Activated CD4-positive, alpha-beta T cell treated with anti-CD3 and anti-CD28 coated beads for 1 hour (primary cell): ENCODE measurements around the gene ANKRD17.

Experiments used
- DNase-seq: peaks from one replicate; pipeline ENCODE4 v3.0.0-alpha.2; 2020

ANKRD17 gene

DNA sequence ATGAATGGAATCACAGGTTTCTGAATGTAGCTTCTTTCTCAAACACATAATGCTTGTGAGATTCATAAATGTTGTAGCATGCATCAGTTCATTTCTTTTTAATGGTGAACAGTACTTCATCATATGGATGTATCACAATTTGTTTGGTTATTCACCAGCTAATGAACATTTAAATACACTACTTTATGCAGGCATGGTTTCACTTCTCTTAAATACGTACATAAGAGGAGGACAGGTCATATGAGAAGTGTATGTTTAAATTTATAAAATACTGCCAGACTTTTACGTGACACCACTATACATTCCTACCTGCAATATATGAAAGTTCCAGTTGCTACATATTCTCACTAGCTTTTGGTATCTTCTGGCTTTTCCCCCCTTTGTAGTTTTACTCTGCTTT is 65.4 kb downstream of the ANKRD17 start:
- no peak for DNase-seq

DNA sequence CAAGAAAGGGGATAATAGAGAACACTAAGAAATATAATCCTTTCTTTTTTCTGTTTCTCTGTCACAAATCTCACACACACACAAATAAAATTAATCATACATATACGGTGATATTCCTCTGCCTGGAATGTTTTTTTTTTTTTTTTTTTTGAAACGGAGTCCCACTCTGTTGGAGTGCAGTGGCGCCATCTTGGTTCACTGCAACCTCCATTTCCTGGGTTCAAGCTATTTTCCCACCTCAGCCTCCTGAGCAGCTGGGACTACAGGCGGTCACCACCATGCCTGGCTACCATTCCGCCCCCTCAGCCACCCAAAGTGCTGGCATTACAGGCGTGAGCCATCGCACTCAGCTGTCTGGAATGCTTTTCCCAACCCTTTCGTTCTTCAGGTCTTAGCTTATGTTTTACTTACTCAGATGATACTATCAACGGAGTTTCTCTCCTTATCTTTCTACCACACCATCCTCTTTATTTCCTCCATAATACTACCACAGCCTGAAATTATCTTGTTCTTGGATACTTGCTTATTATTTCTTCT is 69.3 kb downstream of the ANKRD17 start:
- no peak for DNase-seq

DNA sequence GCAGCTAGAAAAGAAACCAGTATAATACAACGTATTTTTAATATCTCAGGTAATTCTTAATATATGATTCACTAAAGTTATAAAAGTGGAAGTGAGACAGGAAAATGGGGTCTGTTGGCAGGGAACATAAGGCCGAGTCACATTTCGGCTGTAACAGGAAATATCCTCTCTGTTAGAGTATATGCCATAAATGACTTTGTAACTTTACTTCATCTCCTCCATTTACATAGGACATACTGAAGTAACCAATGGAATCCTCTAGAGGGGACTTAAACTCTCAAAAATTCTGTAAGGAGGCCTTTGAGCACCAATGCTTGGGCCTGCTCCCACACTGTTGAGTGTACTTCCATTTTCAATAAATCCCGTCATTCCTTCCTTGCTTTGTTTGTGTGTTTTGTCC is 71.3 kb downstream of the ANKRD17 start:
- no peak for DNase-seq

DNA sequence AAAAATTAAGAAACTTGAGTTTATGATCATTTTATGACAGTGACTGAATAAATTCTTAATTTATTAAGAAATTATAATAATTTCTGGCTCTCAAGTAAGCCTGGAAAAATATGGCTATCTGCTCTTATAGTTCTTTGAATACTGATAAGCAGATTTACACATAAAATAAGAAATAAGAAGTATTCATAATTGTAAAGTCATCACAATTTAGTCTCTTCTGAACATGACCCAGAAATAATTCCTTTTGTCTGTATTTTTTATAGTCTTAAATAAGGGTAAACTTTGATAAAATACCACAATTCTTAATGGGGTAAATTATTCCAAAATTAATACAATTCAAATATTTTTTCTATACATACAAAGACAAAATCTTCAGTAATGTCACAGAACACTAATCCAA is 72.7 kb downstream of the ANKRD17 start:
- no peak for DNase-seq

DNA sequence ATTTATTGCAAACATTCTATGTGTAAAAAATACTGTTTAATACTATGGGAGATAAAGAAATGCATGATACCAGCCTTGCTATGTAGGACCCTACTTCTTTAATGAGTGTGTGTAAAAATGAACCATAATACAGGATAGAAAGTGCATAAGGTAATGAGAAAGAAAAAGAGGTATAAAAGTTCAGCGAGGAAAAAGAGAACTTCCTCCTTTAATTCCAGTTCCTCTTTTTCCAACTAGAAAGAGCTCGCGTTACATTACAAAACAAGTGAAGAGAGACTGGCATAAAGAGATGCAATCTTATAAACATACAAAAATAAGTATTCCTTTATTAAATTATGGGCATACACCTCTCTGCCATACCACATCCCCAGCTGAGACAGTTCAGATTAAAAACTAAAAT is 77.4 kb downstream of the ANKRD17 start:
- DNase-seq: no peak

DNA sequence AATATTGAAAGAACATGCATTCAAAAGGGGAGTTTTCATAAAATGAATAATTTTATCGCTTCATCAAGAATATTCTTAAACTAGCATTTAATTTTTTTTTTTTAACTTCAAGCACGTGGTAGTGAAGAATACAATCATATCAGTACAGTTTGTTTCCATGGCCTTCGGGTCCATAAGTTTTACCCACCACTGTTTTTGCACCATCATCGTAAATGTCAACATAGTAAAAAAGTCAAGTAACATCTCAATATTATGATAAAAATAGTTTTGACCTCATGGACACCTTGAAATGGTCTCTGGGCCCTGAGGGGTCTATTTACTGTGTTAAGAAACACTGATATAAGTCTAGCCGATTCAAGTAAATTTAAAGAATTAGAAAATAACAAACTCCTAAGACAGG is 80.2 kb downstream of the ANKRD17 start:
- no peak for DNase-seq

DNA sequence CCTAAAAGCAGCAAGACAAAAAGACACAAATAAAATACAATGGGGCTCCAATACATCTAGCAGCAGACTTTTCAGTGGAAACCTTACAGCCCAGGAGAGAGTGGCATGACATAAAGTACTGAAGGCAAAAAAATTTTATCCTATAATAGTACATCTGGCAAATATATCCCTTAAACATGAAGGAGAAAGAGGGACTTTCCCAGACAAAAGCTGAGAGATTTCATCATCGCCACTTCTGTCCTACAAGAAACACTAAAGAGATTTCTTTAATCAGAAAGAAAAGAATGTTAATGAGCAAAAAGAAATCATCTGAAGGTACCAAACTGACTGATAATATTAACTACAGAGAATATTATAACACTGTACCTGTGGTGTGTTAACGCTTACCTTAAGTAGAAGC is 86.4 kb downstream of the ANKRD17 start:
- no peak for DNase-seq

DNA sequence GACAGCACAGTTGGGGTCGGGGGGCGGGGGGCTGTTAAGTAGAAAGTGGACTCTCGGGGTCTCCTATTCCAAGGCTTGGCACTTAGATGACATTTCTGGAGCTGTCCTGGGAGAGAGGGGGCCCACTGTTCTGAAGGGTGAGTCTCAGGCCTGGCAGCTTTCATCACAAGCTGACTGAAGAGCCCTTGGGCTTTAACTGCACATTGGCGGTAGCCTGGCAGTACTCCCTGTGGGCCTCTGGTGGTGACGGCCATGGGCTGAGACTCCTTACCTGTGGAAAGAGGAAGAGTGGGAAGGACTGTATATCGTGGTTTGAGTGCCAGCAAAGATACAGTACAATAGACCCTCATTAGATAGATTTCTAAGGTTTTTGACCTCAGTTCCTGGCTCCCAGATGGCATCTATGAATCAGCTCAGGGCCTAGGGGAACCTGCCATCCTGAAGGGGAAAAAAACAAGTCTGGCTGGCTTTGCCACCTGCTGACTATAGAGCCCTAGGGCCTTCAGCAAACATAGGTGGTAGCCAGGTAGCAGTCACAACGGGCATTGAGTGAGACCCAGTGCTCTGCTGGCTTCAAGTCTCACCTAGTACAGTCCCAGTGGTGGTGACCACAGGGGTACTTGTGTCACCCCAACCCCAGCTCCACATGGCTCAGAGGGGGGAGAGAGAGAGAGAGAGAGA is 87.9 kb downstream of the ANKRD17 start:
- no peak for DNase-seq

DNA sequence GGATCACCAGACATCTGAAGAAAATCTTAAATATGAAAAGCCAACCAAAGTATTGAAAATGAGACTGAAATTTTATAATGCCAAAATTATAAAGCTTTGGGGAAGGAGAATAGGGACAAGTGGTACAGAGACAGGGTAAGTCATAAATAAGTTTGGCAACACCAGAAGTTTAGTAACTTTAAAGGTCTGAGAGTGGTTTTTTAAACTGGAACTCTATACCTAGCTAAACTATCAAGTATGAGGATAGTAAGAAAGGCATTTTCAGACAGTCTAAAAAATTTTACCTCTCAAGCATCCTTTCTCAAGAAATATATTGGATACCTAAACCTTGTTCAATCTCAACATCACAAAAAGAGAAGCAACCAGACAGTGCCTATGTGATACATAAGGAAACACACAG is 92.4 kb downstream of the ANKRD17 start:
- no peak for DNase-seq

DNA sequence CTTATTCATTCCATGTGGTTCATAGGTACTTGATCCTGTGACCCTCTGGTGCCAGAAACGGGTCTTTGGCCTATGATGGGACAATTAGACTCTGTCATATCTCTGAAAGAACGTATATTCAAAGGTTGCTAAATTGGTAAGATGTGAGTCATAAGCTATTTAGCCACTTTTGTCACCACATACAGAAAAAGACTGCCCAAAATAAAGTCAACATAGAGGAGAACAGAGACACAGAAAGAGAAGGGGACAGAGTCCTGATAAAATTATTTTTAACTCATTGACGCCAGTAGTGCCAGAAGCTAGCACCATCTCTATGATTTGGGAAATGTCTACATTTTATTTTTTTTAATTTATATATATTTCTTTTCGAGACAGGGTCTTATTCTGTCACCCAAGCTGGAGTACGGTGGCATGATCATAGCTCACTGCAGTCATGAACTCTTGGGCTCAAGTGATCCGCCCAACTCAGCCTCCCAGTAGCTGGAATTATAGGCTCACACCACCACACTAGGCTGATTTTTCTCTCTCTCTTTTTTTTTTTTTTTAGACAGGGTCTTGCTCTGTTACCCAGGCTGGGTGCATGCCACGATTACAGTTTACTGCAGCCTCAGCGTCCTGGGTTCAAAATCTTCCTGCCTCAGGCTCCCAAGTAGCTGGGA is 96.9 kb downstream of the ANKRD17 start:
- DNase-seq: no peak

DNA sequence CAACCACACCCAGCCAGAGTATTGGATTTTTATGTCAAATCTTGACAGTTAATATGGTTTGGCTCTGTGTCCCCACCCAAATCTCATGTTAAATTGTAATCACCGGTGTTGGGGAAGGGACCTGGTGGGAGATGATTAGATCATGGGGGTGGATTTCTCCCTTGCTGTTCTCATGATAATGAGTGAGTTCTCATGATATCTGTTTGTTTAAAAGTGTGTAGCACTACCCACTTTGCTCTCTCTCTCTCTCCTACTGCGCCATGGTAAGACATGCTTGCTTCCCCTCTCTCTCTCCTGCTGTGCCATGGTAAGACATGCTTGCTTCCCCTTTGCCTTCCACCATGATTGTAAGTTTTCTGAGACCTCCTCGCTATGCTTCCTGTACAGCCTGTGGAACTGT is 102.2 kb downstream of the ANKRD17 start:
- no peak for DNase-seq

DNA sequence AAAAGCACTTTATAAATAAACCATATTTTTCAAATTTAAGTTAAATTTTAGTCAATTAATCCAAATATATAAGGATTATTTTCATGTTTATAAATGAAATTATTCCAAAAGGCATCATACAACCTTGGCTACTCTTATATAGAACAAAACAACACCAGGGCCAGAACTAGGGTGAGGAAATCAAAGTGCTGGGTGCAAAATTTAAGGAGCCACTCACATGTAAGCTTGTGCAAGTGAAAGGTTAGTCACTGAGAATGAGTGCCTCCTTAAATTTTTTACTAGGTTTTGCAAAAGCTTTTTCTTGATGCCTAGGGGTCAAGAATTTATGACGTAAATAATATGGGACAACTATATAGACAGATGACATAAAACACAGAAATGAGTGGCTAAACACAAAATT is 105.7 kb downstream of the ANKRD17 start:
- no peak for DNase-seq

DNA sequence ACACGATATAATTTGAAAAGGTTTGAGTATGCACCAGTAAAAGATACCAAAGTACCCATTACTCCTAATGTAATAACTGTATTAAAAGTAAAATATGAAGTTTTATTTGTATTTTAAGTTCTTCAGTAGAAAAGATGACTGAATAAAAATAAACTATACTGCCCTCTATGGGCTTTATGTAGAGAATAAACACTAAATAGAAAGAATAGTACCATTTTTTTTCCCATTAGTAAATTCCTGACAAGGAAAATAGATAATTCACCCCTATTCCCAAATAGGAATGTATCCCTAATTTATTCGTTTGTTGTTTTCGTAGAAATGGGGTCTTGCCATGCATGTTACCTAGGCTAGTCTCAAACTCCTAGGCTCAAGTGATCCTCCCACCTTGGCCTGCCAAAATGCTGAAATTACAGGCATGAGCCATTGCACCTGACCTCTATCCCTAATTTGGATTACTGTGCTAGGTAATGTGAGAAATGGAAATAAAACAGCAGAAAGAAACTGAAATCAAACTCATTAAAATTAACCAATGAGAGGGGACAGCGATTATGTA is 115.5 kb downstream of the ANKRD17 start:
- no peak for DNase-seq

DNA sequence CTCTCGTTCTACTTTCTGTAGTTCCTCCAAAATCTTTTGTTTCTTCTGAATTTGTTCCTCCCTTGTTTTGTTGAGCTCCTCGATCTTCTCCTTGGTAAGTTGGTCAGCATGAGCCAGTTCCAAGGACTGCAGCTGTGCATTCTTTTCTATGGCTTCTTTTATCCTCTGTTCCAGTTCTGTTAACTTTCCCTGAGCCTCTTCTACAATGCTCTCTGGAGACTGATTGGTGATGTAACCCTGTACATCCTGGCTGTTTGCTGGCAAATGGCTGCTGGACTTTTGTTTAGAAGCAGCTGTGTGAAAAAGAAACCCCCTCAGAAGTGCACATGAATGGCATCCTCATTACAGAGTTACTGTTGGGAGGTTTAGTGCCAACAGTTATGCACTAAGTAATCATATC is 118.6 kb downstream of the ANKRD17 start:
- DNase-seq: no peak

DNA sequence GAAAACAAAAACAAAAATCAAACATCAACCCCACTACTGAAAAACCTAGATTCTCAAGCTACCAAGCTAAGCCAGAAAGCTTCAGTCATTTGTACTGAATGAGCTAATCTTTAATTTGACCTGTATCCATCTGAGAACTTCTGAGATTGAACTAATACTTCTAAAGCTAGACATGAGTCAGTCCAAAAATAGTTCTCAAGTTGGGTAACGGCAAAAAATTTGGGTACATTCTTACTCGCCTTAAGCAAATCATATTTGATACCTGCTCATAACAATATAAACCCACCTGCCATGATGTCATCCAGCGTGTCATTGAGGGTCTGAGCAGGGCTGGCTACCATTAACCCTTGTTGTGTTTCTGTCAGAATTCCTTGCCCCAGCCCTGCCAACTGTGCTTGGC is 119.4 kb downstream of the ANKRD17 start:
- DNase-seq: no peak

DNA sequence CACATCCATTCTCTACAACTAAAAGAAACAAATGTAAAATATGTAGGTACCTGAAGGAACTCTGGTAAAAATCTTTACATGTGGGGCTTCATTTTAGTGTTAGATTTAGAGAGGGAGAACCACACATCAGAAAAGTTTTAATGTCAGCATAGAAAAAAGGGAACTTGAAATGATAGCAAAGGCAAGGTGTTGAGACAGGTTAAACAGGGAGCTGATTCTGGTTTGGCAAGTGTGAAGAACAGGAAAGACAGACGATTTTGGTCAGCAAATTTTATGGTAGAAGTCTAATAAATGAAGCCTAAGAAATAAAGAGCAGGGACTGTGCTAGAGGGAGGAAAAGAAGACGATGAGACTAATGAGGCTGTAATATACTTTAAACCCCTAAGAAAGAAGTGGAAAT is 121.5 kb downstream of the ANKRD17 start:
- no peak for DNase-seq

DNA sequence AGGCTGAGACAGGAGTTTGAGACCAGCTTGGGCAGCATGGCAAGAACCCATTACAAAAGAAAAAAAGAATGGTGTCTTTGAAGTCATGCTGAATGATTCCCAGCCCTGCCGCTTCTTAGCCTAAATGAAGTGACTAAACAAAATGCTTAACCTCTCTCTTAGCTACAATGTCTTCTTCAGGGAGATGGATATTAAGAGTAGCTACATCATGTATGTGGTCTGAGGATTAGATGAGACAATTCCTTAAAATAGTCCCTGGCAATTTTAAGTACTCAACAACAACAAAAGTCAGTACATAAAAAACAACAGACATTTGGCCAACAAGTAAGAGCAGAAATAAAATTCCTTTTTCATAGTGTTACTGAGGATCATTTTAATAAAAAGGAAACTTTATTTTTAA is 124.8 kb downstream of the ANKRD17 start:
- no peak for DNase-seq

DNA sequence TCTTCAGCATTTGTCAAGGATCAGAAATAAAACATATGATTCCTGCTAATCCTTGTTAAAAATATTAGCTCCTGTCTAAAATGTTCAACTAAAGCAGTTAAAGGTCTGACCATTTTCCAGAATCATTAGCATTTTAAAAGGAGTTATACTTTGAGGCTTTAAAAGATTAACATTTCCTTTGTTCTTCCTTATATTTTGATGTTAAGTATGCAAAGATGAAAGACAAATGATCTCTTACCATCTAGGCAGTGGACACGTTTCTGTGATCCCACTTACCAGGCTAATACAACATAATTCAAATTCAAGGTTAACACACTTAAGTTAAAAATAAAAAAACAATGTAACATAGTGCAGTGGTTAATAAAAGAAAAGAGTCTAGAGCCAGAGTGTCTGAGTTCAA is 127.3 kb downstream of the ANKRD17 start:
- DNase-seq: no peak

DNA sequence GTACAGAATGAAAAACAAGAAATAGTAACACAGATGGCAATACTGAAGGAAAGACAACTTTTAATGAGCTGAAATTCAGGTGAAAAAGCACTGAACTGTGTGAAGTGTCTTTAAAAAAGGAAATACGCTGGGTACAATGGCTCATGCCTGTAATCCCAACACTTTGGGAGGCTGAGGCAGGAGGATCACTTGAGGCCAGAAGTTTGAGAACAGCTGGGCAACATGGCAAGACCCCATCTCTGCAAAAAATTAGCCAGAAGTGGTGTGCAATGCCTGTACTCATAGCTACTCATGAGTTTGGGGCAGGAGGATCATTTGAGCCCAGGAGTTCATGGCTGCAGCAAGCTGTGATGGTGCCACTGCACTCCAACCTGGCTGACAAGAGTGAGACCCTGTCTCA is 129.3 kb downstream of the ANKRD17 start:
- no peak for DNase-seq

DNA sequence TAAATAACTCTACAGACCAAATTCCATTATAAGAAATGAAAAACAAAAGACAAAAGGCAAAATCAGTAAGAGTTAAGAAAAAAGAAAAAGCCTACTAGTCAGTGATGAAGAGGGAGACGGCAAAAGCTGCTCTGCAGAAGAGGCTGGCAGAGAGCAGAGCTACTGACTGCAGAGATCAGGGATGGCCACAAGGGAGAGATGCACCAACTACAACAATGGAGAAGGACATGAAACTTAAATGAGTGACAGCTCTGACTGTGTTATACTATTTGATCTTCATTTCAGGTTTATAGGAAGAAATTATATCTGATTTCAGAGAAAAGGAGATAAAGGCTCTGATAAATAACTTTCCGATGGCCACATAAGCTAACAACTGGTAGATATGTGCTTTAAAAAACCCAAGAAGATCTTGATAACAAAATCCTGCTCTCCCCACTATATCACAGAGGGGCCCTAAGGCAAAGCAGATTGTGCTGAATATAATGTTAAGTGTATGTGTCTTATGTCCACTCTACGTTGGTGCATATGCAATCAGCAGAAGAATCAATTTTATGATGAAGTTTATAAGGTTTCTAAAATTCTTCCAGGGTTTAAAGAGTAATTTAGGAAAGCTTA is 130.7 kb downstream of the ANKRD17 start:
- DNase-seq: no peak

DNA sequence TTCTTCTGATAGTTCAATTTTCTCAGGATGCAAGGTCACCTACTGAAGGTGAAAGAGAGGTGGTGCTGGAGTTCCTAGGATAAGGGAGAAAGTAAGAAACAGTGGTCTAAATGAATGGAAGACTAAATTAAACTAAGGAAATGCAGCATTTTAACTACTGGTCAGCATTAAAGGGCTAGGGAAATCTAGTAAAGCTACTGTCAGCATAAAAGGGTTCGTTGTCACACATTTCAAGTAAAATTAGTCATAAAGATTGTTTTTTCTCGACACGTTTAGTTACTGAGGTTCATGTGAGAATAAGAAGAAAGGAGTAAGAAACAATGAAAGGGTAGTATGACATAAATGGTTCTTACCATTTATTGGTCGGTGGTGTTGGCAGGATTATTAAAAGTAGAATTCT is 149.1 kb downstream of the ANKRD17 start:
- no peak for DNase-seq

DNA sequence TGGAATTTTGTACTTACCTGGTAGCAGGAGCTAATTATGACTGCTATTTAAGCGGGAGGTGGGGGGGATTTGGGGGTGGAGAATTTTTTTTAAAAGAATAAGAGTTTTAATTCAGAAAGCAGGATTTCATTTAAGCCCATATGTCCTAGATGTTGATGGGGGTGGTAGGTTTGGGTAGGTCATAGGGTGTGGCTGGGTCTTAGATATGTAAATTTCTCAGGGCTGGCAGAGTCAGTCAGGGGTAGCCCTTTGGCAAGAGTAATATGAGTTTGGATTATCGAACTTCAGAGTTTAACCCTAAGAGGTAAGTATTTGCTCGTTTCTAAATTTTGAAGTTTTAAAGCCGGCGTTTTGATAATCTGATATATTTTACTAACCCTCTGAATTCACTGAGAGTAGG is 153.9 kb downstream of the ANKRD17 start:
- no peak for DNase-seq

DNA sequence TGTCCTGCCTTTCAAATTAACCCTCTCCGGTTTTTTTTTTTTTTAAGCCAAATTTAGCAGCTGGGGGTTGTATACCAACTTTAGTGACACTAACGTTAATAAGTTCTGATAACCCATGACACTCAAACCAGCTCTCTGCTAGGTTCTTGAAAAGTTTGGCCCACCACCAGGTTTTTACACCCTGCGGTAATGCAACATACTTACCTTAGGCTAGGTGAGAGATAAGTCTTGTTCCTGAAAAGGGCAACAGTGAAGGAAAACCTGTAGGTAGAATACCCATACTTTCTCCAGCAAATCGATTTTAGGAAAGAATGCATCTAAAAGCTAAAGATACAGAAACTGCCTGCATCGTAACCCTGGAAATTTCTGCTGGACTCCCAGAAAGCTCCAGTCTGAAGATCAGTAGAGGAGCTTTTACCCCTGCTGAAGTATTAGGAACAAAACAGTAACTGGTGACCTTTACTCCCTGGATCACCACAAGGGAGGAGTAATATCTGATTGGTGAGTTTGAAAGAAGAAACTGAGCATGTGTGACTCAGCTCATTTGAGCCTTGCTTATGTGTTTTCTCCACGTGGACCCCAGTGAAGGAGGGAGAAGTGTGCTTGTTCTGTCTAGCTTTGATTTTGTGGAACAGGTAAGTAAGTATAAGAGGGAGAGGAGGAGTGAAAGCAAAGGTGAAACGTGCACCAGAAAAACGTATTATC is 154.6 kb downstream of the ANKRD17 start:
- DNase-seq: no peak
